ENCODE data around the gene PTX3.

The PTX3 gene

GRCh38 chr3:157487339-157487738 is 50.7 kb downstream of the PTX3 start:
- no peaks in the 10 kb centered on the region for H3K36me3 ChIP-seq
- TF ChIP-seq CTCF (IDR thresholded peaks at IDR 0.05), result no peak
- H3K27me3 ChIP-seq, result no peaks in the 10 kb centered on the region
- peak overlapping the region; percentile 30 for H3K27ac ChIP-seq
- peaks cover 22 to 36% of the 10 kb centered on the region in 2 experiments for H3K4me1 ChIP-seq (ENCODE audit: control insufficient read depth in 1 of 2, insufficient read depth in 1 of 2, low read depth in 1 of 2, low read length in 1 of 2)
- H3K9me3 ChIP-seq, result no peaks in the 10 kb centered on the region
- no peak overlapping the region for H3K4me3 ChIP-seq (ENCODE audit: low read depth in 1 of 2, low read length in 1 of 2)

GRCh38 chr3:157488144-157488543 is 51.5 kb downstream of the PTX3 start:
- H3K9me3 ChIP-seq, result no peaks in the 10 kb centered on the region
- H3K36me3 ChIP-seq, result no peaks in the 10 kb centered on the region
- H3K4me3 ChIP-seq (ENCODE audit: low read depth in 1 of 2, low read length in 1 of 2), result no peak overlapping the region
- H3K4me1 ChIP-seq (ENCODE audit: control insufficient read depth in 1 of 2, insufficient read depth in 1 of 2, low read depth in 1 of 2, low read length in 1 of 2), result peaks cover 22 to 36% of the 10 kb centered on the region in 2 experiments
- no peak overlapping the region for H3K27ac ChIP-seq
- no peak for TF ChIP-seq CTCF (IDR thresholded peaks at IDR 0.05)
- no peaks in the 10 kb centered on the region for H3K27me3 ChIP-seq

- TF ChIP-seq CTCF (IDR thresholded peaks at IDR 0.05), result no peak
- H3K9me3 ChIP-seq, result no peaks in the 10 kb centered on the region
- H3K36me3 ChIP-seq, result no peaks in the 10 kb centered on the region
- no peaks in the 10 kb centered on the region for H3K27me3 ChIP-seq
- peaks cover 22 to 28% of the 10 kb centered on the region in 2 experiments for H3K4me1 ChIP-seq (ENCODE audit: control insufficient read depth in 1 of 2, insufficient read depth in 1 of 2, low read depth in 1 of 2, low read length in 1 of 2)
- H3K4me3 ChIP-seq (ENCODE audit: low read depth in 1 of 2, low read length in 1 of 2), result no peak overlapping the region
- H3K27ac ChIP-seq, result no peak overlapping the region
These were observed 54.5 kb downstream of the PTX3 start for GRCh38 chr3:157491136-157491535.
